Measurements from ENCODE around the gene HMGB2. TPM values are rescaled to one million over a fixed set of nuclear protein-coding genes. Genes with fewer than 3 reads are reported as not detected.

Gene HMGB2
- total RNA-seq, 1 experiment from 2014 or later = 278 TPM

- Histone ChIP-seq H2BK120ac (ENCODE audit: low read depth, low read length, poor library complexity, severe bottlenecking) (no peak overlapping the region), H3T11ph (ENCODE audit: low read length) (no peak overlapping the region), H2BK12ac (ENCODE audit: insufficient read length, low read depth, low read length) (no peak overlapping the region), H3K9me3 (ENCODE audit: control insufficient read depth, low read depth, low read length) (peaks cover 28% of the 10 kb centered on the region), H3K4me2 (ENCODE audit: insufficient read depth, insufficient read length, low read length) (no peak overlapping the region), H3K79me2 (ENCODE audit: insufficient read depth, low read length) (no peaks in the 10 kb centered on the region), H3K9ac (ENCODE audit: extremely low read depth, insufficient read length, low read length) (no peak overlapping the region), H2AFZ (ENCODE audit: low read length) (no peak overlapping the region), H2BK15ac (ENCODE audit: low read depth, low read length) (no peak overlapping the region), H4K5ac (ENCODE audit: insufficient read length, low read depth, low read length) (no peak overlapping the region), H3K4ac (ENCODE audit: low read depth, low read length) (no peak overlapping the region), H2AK5ac (ENCODE audit: insufficient read length, low read length) (no peak overlapping the region), H4K8ac (replicated peaks; ENCODE audit: insufficient read length, low read depth, low read length) (no peak overlapping the region), H3K79me1 (ENCODE audit: insufficient read depth, low read depth, low read length, poor library complexity, severe bottlenecking) (peaks cover 4% of the 10 kb centered on the region), H3K23me2 (ENCODE audit: insufficient read length, low read depth, low read length, poor library complexity, severe bottlenecking) (no peaks in the 10 kb centered on the region), H2BK20ac (ENCODE audit: low read depth, low read length, poor library complexity, severe bottlenecking) (no peak overlapping the region), H2BK5ac (ENCODE audit: insufficient read length, low read length) (no peak overlapping the region), H3K18ac (ENCODE audit: insufficient read length, low read depth, low read length) (no peak overlapping the region), H4K91ac (ENCODE audit: insufficient read length, low read depth, low read length) (no peak overlapping the region), H3K27me3 (ENCODE audit: insufficient read depth, low read length) (no peaks in the 10 kb centered on the region), H3K4me1 (ENCODE audit: insufficient read depth, low read length) (no peaks in the 10 kb centered on the region), H3K27ac (ENCODE audit: insufficient read length, low read depth, low read length) (no peak overlapping the region), H3K56ac (ENCODE audit: insufficient read length, low read depth, low read length) (no peak overlapping the region), H4K20me1 (ENCODE audit: control insufficient read depth, insufficient read depth, insufficient read length) (no peaks in the 10 kb centered on the region), H3K23ac (ENCODE audit: insufficient read length, low read depth, low read length) (no peak overlapping the region), H3K14ac (ENCODE audit: insufficient read depth, low read length) (no peak overlapping the region)
- peaks cover 32 to 44% (median 38%) of the 10 kb centered on the region in 3 experiments for H3K36me3 Mint-ChIP-seq (ENCODE audit: insufficient read depth in 1 of 3, low read depth in 3 of 3)
- no peak overlapping the region for H3K27ac Mint-ChIP-seq
- no peaks in the 10 kb centered on the region; the same call in 1 of the 2 replicates for H3K27me3 Mint-ChIP-seq (ENCODE audit: low read depth)
- no CpG with 5 or more reads among the region's 3 CpGs for WGBS (ENCODE audit: extremely low coverage, insufficient read length, low lambda C conversion rate)
- peaks cover 29 to 33% of the 10 kb centered on the region in 2 experiments for H3K9me3 Mint-ChIP-seq
- no peak for TF ChIP-seq CTCF (conservative IDR thresholded peaks at IDR 0.05)
- H3K4me1 Mint-ChIP-seq = peaks cover 0 to 3% of the 10 kb centered on the region in 2 experiments; a peak in 2 of 4 replicates
- DNase-seq = no peak
- H3K4me3 Mint-ChIP-seq = no peak overlapping the region
These were observed 45.3 kb downstream of the HMGB2 start for GRCh38 chr4:173288698-173289352.

Measured in H9 (cell line).